ENCODE results near the gene CIPC. TPM values are rescaled to one million over a fixed set of nuclear protein-coding genes. Genes with fewer than 3 reads are reported as not detected.

CIPC gene
- total RNA-seq, 1 donor from 2014 or later, result 9.7 TPM

GRCh38 chr14:77106666-77107065, 8.6 kb downstream of the CIPC start:
- H3K36me3 Mint-ChIP-seq (ENCODE audit: low read depth), result peaks cover 14% of the 10 kb centered on the region
- no peak overlapping the region for H3K4me3 Mint-ChIP-seq (ENCODE audit: unreplicated experiment)
- no peak for TF ChIP-seq CTCF (IDR thresholded peaks at IDR 0.05)
- no peak overlapping the region for H3K27ac Mint-ChIP-seq (ENCODE audit: unreplicated experiment)
- peaks cover 20% of the 10 kb centered on the region for H3K4me1 Mint-ChIP-seq (ENCODE audit: low read depth)
- no peaks in the 10 kb centered on the region for H3K27me3 Mint-ChIP-seq (ENCODE audit: low read depth)
- DNase-seq (ENCODE audit: low spot score), result no peak
- H3K9me3 Mint-ChIP-seq (ENCODE audit: low read depth), result no peaks in the 10 kb centered on the region

GRCh38 chr14:77107228-77107627, 9.2 kb downstream of the CIPC start:
- peaks cover 20% of the 10 kb centered on the region for H3K4me1 Mint-ChIP-seq (ENCODE audit: low read depth)
- H3K27ac Mint-ChIP-seq (ENCODE audit: unreplicated experiment), result no peak overlapping the region
- no peak overlapping the region for H3K4me3 Mint-ChIP-seq (ENCODE audit: unreplicated experiment)
- no peaks in the 10 kb centered on the region for H3K27me3 Mint-ChIP-seq (ENCODE audit: low read depth)
- no peak for DNase-seq (ENCODE audit: low spot score)
- no peak for TF ChIP-seq CTCF (IDR thresholded peaks at IDR 0.05)
- no peaks in the 10 kb centered on the region for H3K9me3 Mint-ChIP-seq (ENCODE audit: low read depth)
- H3K36me3 Mint-ChIP-seq (ENCODE audit: low read depth), result peaks cover 14% of the 10 kb centered on the region

- H3K36me3 Mint-ChIP-seq (ENCODE audit: low read depth), result peaks cover 19% of the 10 kb centered on the region
- H3K4me1 Mint-ChIP-seq (ENCODE audit: low read depth), result peaks cover 14% of the 10 kb centered on the region
- H3K4me3 Mint-ChIP-seq (ENCODE audit: unreplicated experiment), result no peak overlapping the region
- DNase-seq (ENCODE audit: low spot score), result no peak
- H3K27ac Mint-ChIP-seq (ENCODE audit: unreplicated experiment), result no peak overlapping the region
- TF ChIP-seq CTCF (IDR thresholded peaks at IDR 0.05), result no peak
- H3K27me3 Mint-ChIP-seq (ENCODE audit: low read depth), result no peaks in the 10 kb centered on the region
- no peaks in the 10 kb centered on the region for H3K9me3 Mint-ChIP-seq (ENCODE audit: low read depth)
Observed at GRCh38 chr14:77108753-77109152, 10.7 kb downstream of the CIPC start.

- Mint-ChIP-seq H3K27me3 (ENCODE audit: low read depth) (no peaks in the 10 kb centered on the region), H3K4me3 (ENCODE audit: unreplicated experiment) (no peak overlapping the region), H3K4me1 (ENCODE audit: low read depth) (peaks cover 14% of the 10 kb centered on the region), H3K36me3 (ENCODE audit: low read depth) (peaks cover 27% of the 10 kb centered on the region), H3K9me3 (ENCODE audit: low read depth) (no peaks in the 10 kb centered on the region), H3K27ac (ENCODE audit: unreplicated experiment) (no peak overlapping the region)
- TF ChIP-seq CTCF (IDR thresholded peaks at IDR 0.05), result no peak
- no peak for DNase-seq (ENCODE audit: low spot score)
Observed at GRCh38 chr14:77109656-77110055, 11.6 kb downstream of the CIPC start.

- Mint-ChIP-seq H3K4me3 (ENCODE audit: unreplicated experiment) (no peak overlapping the region), H3K9me3 (ENCODE audit: low read depth) (no peaks in the 10 kb centered on the region), H3K36me3 (ENCODE audit: low read depth) (peaks cover 31% of the 10 kb centered on the region), H3K27me3 (ENCODE audit: low read depth) (no peaks in the 10 kb centered on the region), H3K4me1 (ENCODE audit: low read depth) (peaks cover 12% of the 10 kb centered on the region), H3K27ac (ENCODE audit: unreplicated experiment) (no peak overlapping the region)
- no peak for DNase-seq (ENCODE audit: low spot score)
- no peak for TF ChIP-seq CTCF (IDR thresholded peaks at IDR 0.05)
Observed at GRCh38 chr14:77110286-77110685, 12.2 kb downstream of the CIPC start.
